ENCODE data around the gene RBFOX2.

DNA sequence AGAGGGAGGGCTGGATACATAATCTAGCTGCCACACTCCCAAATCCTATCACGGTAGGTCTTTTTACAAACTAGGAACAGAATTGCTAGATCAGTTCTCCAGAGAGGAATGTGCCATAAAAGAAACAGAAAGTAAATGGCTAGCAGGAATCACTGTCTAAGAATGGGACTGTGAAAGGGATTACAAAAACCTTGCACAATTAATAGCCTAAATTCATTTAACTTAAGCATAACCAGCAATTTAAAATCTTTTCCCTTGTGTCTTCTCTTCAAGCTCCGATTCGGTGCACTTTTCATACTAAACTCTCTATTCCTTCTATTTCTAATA, 275.8 kb downstream of the RBFOX2 start:
- TF ChIP-seq POLR2A (IDR thresholded peaks at IDR 0.05) (no peak), EP300 (IDR thresholded peaks at IDR 0.05) (no peak)
- TF ChIP-seq, protein P1, sequence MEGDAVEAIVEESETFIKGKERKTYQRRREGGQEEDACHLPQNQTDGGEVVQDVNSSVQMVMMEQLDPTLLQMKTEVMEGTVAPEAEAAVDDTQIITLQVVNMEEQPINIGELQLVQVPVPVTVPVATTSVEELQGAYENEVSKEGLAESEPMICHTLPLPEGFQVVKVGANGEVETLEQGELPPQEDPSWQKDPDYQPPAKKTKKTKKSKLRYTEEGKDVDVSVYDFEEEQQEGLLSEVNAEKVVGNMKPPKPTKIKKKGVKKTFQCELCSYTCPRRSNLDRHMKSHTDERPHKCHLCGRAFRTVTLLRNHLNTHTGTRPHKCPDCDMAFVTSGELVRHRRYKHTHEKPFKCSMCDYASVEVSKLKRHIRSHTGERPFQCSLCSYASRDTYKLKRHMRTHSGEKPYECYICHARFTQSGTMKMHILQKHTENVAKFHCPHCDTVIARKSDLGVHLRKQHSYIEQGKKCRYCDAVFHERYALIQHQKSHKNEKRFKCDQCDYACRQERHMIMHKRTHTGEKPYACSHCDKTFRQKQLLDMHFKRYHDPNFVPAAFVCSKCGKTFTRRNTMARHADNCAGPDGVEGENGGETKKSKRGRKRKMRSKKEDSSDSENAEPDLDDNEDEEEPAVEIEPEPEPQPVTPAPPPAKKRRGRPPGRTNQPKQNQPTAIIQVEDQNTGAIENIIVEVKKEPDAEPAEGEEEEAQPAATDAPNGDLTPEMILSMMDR (IDR thresholded peaks at IDR 0.05): no peak
